Parathyroid adenoma (tissue), 2 donors: ENCODE results near the gene DEK.

Experiments
- H2AFZ ChIP-seq: fragments of 300-600 bp; sonication (generic); one replicate; pipeline ENCODE4 v1.7.0; 2017; ENCODE audit warnings: antibody characterized with exemption, mild to moderate bottlenecking
- H3K27ac ChIP-seq: fragments of 300-600 bp; sonication (generic); one replicate; pipeline ENCODE4 v1.7.0; 2017
- H3K27me3 ChIP-seq: fragments of 300-600 bp; sonication (generic); one replicate; pipeline ENCODE4 v1.7.0; 2017; ENCODE audit warnings: low read length; ENCODE audit not compliant: control insufficient read depth, insufficient read depth
- H3K36me3 ChIP-seq: fragments of 300-600 bp; sonication (generic); one replicate; pipeline ENCODE4 v1.7.0; 2017; ENCODE audit warnings: low read length; ENCODE audit not compliant: control insufficient read depth, insufficient read depth
- H3K4me1 ChIP-seq: fragments of 300-600 bp; sonication (generic); one replicate; pipeline ENCODE4 v1.7.0; 2017; ENCODE audit warnings: control low read depth
- H3K4me2 ChIP-seq: fragments of 300-600 bp; sonication (generic); one replicate; pipeline ENCODE4 v1.7.0; 2017; ENCODE audit warnings: low read length
- H3K4me3 ChIP-seq: fragments of 300-600 bp; sonication (generic); one replicate; pipeline ENCODE4 v1.7.0; 2017; ENCODE audit warnings: low read depth, low read length
- H3K79me2 ChIP-seq: fragments of 300-600 bp; sonication (generic); one replicate; pipeline ENCODE4 v1.7.0; 2017; ENCODE audit warnings: control low read depth
- H3K9ac ChIP-seq: fragments of 300-600 bp; sonication (generic); one replicate; pipeline ENCODE4 v1.7.0; 2017; ENCODE audit warnings: mild to moderate bottlenecking
- H3K9me3 ChIP-seq: fragments of 300-600 bp; sonication (generic); one replicate; pipeline ENCODE4 v1.7.0; 2017; ENCODE audit warnings: low read length; ENCODE audit not compliant: control insufficient read depth
- CTCF ChIP-seq: fragments of 300-600 bp; sonication (generic); IDR thresholded peaks from one replicate; pipeline ENCODE4 v1.7.0; 2017; ENCODE audit warnings: antibody characterized with exemption, mild to moderate bottlenecking
- donor health status: primary hyperparathyroidism.

Gene DEK

GRCh38 chr6:18214003-18214402, 50.3 kb downstream of the DEK start:
- no peak for TF ChIP-seq CTCF
- H3K9me3 ChIP-seq: no peaks in the 10 kb centered on the region
- H3K27ac ChIP-seq: no peak overlapping the region
- no peak overlapping the region for H3K9ac ChIP-seq
- no peak overlapping the region for H3K4me3 ChIP-seq
- H3K4me2 ChIP-seq: no peak overlapping the region
- no peak overlapping the region for H2AFZ ChIP-seq
- H3K79me2 ChIP-seq: no peaks in the 10 kb centered on the region
- H3K4me1 ChIP-seq: no peaks in the 10 kb centered on the region
- no peaks in the 10 kb centered on the region for H3K36me3 ChIP-seq
- no peaks in the 10 kb centered on the region for H3K27me3 ChIP-seq

- Histone ChIP-seq H3K27me3 (no peaks in the 10 kb centered on the region), H3K9ac (no peak overlapping the region), H2AFZ (no peak overlapping the region), H3K4me2 (no peak overlapping the region), H3K27ac (no peak overlapping the region), H3K9me3 (no peaks in the 10 kb centered on the region), H3K79me2 (no peaks in the 10 kb centered on the region), H3K4me3 (no peak overlapping the region), H3K36me3 (no peaks in the 10 kb centered on the region), H3K4me1 (no peaks in the 10 kb centered on the region)
- TF ChIP-seq CTCF: no peak
Measured at GRCh38 chr6:18213439-18213838, 50.9 kb downstream of the DEK start.

GRCh38 chr6:18212231-18212630, 52.1 kb downstream of the DEK start:
- no peak overlapping the region for H3K4me3 ChIP-seq
- no peaks in the 10 kb centered on the region for H3K36me3 ChIP-seq
- no peaks in the 10 kb centered on the region for H3K4me1 ChIP-seq
- H2AFZ ChIP-seq: no peak overlapping the region
- H3K79me2 ChIP-seq: no peaks in the 10 kb centered on the region
- H3K27me3 ChIP-seq: no peaks in the 10 kb centered on the region
- no peak for TF ChIP-seq CTCF
- no peak overlapping the region for H3K4me2 ChIP-seq
- H3K9ac ChIP-seq: no peak overlapping the region
- no peaks in the 10 kb centered on the region for H3K9me3 ChIP-seq
- H3K27ac ChIP-seq: no peak overlapping the region

- no peaks in the 10 kb centered on the region for H3K27me3 ChIP-seq
- TF ChIP-seq CTCF: no peak
- H3K4me1 ChIP-seq: no peaks in the 10 kb centered on the region
- H3K4me2 ChIP-seq: no peak overlapping the region
- H2AFZ ChIP-seq: no peak overlapping the region
- H3K9ac ChIP-seq: no peak overlapping the region
- H3K27ac ChIP-seq: no peak overlapping the region
- no peaks in the 10 kb centered on the region for H3K79me2 ChIP-seq
- H3K9me3 ChIP-seq: no peaks in the 10 kb centered on the region
- H3K36me3 ChIP-seq: no peaks in the 10 kb centered on the region
- H3K4me3 ChIP-seq: no peak overlapping the region
Measured at GRCh38 chr6:18211338-18211737, 53.0 kb downstream of the DEK start.

- Histone ChIP-seq H3K4me1 (no peaks in the 10 kb centered on the region), H3K4me3 (no peak overlapping the region), H3K79me2 (no peaks in the 10 kb centered on the region), H3K9me3 (no peaks in the 10 kb centered on the region), H3K27ac (no peak overlapping the region), H2AFZ (no peak overlapping the region), H3K9ac (no peak overlapping the region), H3K27me3 (no peaks in the 10 kb centered on the region), H3K4me2 (no peak overlapping the region), H3K36me3 (no peaks in the 10 kb centered on the region)
- no peak for TF ChIP-seq CTCF
Measured at GRCh38 chr6:18210707-18211106, 53.6 kb downstream of the DEK start.
